Measurements from ENCODE around the gene NOC2L.

The NOC2L gene

GRCh38 chr1:942864-943533 is 16.1 kb downstream of the NOC2L start:
- DNase-seq (ENCODE audit: low read depth), result no peak

GRCh38 chr1:942411-942821 is 16.6 kb downstream of the NOC2L start:
- no peak for DNase-seq (ENCODE audit: low read depth)

GRCh38 chr1:941588-942383 is 17.3 kb downstream of the NOC2L start:
- no peak for DNase-seq (ENCODE audit: low read depth)

GRCh38 chr1:941015-941587 is 18.0 kb downstream of the NOC2L start:
- DNase-seq (ENCODE audit: low read depth), result no peak

- no peak for DNase-seq (ENCODE audit: low read depth)
Measured at GRCh38 chr1:940107-941014, 18.7 kb downstream of the NOC2L start.

GRCh38 chr1:939511-940106 is 19.4 kb downstream of the NOC2L start:
- no peak for DNase-seq (ENCODE audit: low read depth)

- no peak for DNase-seq (ENCODE audit: low read depth)
Measured at GRCh38 chr1:938711-939489, 20.2 kb downstream of the NOC2L start.

GRCh38 chr1:938088-938683 is 20.9 kb downstream of the NOC2L start:
- no peak for DNase-seq (ENCODE audit: low read depth)

GRCh38 chr1:937521-937920 is 21.5 kb downstream of the NOC2L start:
- DNase-seq (ENCODE audit: low read depth), result no peak

GRCh38 chr1:936348-937264 is 22.4 kb downstream of the NOC2L start:
- no peak for DNase-seq (ENCODE audit: low read depth)

- no peak for DNase-seq (ENCODE audit: low read depth)
Measured at GRCh38 chr1:935751-936231, 23.3 kb downstream of the NOC2L start.

- no peak for DNase-seq (ENCODE audit: low read depth)
Measured at GRCh38 chr1:934991-935750, 23.9 kb downstream of the NOC2L start.

- DNase-seq (ENCODE audit: low read depth), result no peak
Measured at GRCh38 chr1:933603-933940, 25.5 kb downstream of the NOC2L start.

- no peak for DNase-seq (ENCODE audit: low read depth)
Measured at GRCh38 chr1:932776-933602, 26.1 kb downstream of the NOC2L start.

- no peak for DNase-seq (ENCODE audit: low read depth)
Measured at GRCh38 chr1:932173-932510, 26.9 kb downstream of the NOC2L start.

GRCh38 chr1:931380-932172 is 27.5 kb downstream of the NOC2L start:
- no peak for DNase-seq (ENCODE audit: low read depth)

GRCh38 chr1:930633-931138 is 28.4 kb downstream of the NOC2L start:
- DNase-seq (ENCODE audit: low read depth), result no peak

Measured in activated T-cell treated with anti-CD3 and anti-CD28 coated beads for 1 hour (primary cell).